22Rv1 (cell line): ENCODE measurements around the gene ENOSF1.

Experiments
- H3K27ac ChIP-seq: fragments of 450-650 bp; 2 replicates; pipeline ENCODE4 v1.5.1; 2017
- ZFX ChIP-seq: fragments of 450-650 bp; IDR thresholded peaks from 2 replicates; pipeline ENCODE4 v1.6.1; 2017; ENCODE audit warnings: antibody characterized with exemption, borderline replicate concordance
- TF ChIP-seq, protein P1 (sequence below): fragments of 450-650 bp; IDR thresholded peaks from 2 replicates; pipeline ENCODE4 v1.5.1; 2017; ENCODE audit warnings: mild to moderate bottlenecking

ENOSF1 gene

GRCh38 chr18:706405-706804, 6.0 kb downstream of the ENOSF1 start:
- TF ChIP-seq, protein P1, sequence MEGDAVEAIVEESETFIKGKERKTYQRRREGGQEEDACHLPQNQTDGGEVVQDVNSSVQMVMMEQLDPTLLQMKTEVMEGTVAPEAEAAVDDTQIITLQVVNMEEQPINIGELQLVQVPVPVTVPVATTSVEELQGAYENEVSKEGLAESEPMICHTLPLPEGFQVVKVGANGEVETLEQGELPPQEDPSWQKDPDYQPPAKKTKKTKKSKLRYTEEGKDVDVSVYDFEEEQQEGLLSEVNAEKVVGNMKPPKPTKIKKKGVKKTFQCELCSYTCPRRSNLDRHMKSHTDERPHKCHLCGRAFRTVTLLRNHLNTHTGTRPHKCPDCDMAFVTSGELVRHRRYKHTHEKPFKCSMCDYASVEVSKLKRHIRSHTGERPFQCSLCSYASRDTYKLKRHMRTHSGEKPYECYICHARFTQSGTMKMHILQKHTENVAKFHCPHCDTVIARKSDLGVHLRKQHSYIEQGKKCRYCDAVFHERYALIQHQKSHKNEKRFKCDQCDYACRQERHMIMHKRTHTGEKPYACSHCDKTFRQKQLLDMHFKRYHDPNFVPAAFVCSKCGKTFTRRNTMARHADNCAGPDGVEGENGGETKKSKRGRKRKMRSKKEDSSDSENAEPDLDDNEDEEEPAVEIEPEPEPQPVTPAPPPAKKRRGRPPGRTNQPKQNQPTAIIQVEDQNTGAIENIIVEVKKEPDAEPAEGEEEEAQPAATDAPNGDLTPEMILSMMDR = no peak
- TF ChIP-seq ZFX = no peak
- no peak overlapping the region for H3K27ac ChIP-seq

DNA sequence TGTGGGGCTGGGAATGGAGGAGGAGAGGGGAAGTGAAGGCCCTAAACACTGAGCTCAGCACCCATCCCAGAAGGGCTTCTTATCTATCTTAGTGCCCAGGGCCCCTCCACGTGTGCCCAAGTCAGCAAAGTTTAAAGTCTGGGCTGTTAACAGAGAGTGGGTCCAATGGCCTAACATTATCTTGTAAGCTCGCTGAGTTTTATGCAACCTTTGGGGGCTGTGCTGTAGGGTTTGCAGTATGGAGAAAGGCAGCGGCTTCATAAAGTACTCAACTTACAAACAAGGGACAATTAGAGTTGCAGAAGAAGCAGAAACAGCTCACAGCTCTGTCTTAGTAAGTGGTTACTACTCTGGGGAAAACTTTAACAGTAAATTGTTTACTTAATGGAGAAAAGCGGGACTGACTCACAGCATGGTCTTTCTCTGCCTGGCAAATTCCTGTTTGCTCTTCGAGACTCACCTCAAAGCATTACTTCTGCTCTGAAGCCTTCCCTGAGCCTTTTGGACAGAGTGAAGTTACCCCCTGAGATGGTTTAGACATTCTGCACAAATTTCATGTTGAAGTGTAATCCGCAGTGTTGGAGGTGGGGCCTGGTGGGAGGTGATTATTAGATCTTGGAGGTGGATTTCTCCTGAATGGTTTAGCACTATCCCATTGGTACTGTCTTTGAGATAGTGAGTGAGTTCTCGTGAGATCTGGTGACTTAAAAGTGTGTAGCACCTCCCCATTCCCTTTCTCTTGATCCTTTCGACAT, 9.0 kb downstream of the ENOSF1 start:
- H3K27ac ChIP-seq = 0 out of 2 replicates have a peak overlapping the region, but pooled peaks have one; percentile 5
- TF ChIP-seq, protein P1 = no peak
- TF ChIP-seq ZFX = no peak

DNA sequence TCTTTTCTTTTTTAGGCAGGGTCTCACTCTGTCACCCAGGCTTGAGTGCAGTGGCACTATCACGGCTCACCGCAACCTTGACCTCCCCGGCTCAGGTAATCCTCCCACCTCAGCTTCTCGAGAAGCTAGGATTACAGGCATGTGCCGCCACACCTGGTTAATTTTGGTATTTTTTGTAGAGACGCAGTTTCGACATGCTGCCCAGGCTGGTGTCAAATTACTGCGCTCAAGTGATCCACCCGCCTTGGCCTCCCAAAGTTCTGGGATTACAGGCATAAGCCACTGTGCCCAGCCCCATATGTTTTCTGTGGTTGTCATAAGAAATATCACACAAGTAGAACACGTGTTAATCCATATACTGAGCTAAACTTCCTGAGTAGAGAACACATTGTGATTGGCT, 14.6 kb downstream of the ENOSF1 start:
- 0 out of 2 replicates have a peak overlapping the region, but pooled peaks have one; percentile 1 for H3K27ac ChIP-seq
- no peak for TF ChIP-seq ZFX
- TF ChIP-seq, protein P1 = peak; percentile 17; the same call in 1 of the 2 replicates

DNA sequence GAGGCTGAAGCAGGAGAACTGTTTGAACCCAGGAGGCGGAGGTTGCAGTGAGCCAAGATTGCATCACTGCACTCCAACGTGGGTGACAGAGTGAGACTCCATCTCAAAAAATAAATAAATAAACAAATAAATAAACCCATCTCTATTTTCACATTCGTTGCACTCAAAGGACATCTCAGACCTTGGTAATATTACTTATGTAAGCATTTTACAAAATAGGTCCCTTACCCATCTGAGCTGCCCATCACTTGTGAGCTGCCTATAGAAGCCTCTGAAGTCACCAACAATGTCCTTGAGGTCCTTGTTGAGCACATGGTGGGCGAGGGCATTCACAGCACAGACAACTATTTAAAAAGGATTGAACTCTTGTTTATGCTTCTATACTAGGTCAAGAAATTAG, 15.4 kb downstream of the ENOSF1 start:
- H3K27ac ChIP-seq = no peak overlapping the region
- TF ChIP-seq, protein P1 = no peak
- no peak for TF ChIP-seq ZFX

DNA sequence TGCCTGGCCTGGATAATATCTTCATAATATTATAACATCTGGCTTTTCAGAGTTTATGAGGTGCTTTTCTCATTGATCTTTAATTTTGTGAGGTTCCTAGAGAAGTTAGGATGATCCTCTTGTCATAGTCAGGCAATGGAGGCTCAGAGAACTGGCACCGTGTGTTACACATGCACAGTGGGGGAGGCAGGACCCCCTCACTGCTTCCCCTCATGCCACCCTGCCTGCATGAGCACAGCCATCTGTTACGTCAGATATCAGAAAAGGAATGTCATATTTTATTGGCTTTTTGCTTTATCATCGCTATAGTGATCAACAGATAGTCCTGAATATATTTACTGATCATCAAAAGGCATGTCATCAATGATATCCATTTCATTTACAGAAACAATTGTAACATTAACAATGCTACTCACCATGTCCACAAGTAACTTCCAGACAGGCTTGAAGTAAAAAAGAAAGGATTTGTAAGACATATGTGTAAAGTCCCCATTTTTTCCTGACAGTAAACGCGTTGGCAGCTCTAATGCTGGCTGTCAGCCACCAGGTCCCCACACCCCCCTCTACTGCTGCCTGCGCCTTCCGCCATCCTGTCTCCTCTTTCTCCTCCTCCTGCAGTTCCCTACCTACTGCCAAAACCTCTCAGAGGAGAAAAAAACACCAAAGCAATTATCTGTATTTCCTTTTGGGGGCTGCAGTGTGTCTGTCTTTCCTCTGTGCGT, 18.8 kb downstream of the ENOSF1 start:
- H3K27ac ChIP-seq = no peak overlapping the region
- TF ChIP-seq, protein P1 = no peak
- no peak for TF ChIP-seq ZFX

- TF ChIP-seq ZFX = no peak
- TF ChIP-seq, protein P1 = no peak
- H3K27ac ChIP-seq = no peak overlapping the region
Observed at GRCh38 chr18:692824-693223, 19.6 kb downstream of the ENOSF1 start.

GRCh38 chr18:688323-688722, 24.1 kb downstream of the ENOSF1 start:
- no peak overlapping the region for H3K27ac ChIP-seq
- TF ChIP-seq, protein P1 = no peak
- no peak for TF ChIP-seq ZFX
